ENCODE data around the gene TMEM270.

The TMEM270 gene

GRCh38 chr7:73850781-73851207 is 10.2 kb upstream of the TMEM270 start:
- H3K9me3 ChIP-seq (ENCODE audit: control insufficient read depth, insufficient read depth, low read length) = peaks cover 7% of the 10 kb centered on the region; the same call in 1 of the 2 replicates
- no peaks in the 10 kb centered on the region for H3K79me2 ChIP-seq (ENCODE audit: control insufficient read depth, low read length)
- no peaks in the 10 kb centered on the region for H3F3A ChIP-seq (ENCODE audit: control insufficient read depth, insufficient read depth)
- H3K4me2 ChIP-seq (ENCODE audit: low read length) = no peak overlapping the region
- TF ChIP-seq EZH2phosphoT487 (IDR thresholded peaks at IDR 0.05; ENCODE audit: borderline replicate concordance, low read length) (no peak), CTCF (IDR thresholded peaks at IDR 0.05; ENCODE audit: low read depth, low read length, poor library complexity, severe bottlenecking) (no peak)
- H3K36me3 ChIP-seq (ENCODE audit: control insufficient read depth, low read length) = no peaks in the 10 kb centered on the region
- no peak overlapping the region for H3K4me3 ChIP-seq (ENCODE audit: low read length)
- no peaks in the 10 kb centered on the region for H4K20me1 ChIP-seq (ENCODE audit: control insufficient read depth, insufficient read depth, low read depth, low read length)
- peaks cover 30% of the 10 kb centered on the region for H3K4me1 ChIP-seq (ENCODE audit: control insufficient read depth, low read length)
- no peak overlapping the region for H3K27ac ChIP-seq (ENCODE audit: low read depth, low read length)
- peaks cover 25% of the 10 kb centered on the region for H3K27me3 ChIP-seq (ENCODE audit: control insufficient read depth, low read length)
- no peaks in the 10 kb centered on the region for H3K9me2 ChIP-seq (replicated peaks; ENCODE audit: control insufficient read depth, low read length)

- Histone ChIP-seq H3K4me2 (ENCODE audit: low read length) (peak overlapping the region; percentile 23), H3K27ac (ENCODE audit: low read depth, low read length) (no peak overlapping the region), H4K20me1 (ENCODE audit: control insufficient read depth, insufficient read depth, low read depth, low read length) (no peaks in the 10 kb centered on the region), H3K27me3 (ENCODE audit: control insufficient read depth, low read length) (peaks cover 24% of the 10 kb centered on the region), H3F3A (ENCODE audit: control insufficient read depth, insufficient read depth) (no peaks in the 10 kb centered on the region), H3K79me2 (ENCODE audit: control insufficient read depth, low read length) (no peaks in the 10 kb centered on the region), H3K4me3 (ENCODE audit: low read length) (no peak overlapping the region), H3K9me2 (replicated peaks; ENCODE audit: control insufficient read depth, low read length) (no peaks in the 10 kb centered on the region), H3K9me3 (ENCODE audit: control insufficient read depth, insufficient read depth, low read length) (peaks cover 7% of the 10 kb centered on the region; the same call in 1 of the 2 replicates), H3K36me3 (ENCODE audit: control insufficient read depth, low read length) (no peaks in the 10 kb centered on the region), H3K4me1 (ENCODE audit: control insufficient read depth, low read length) (peaks cover 24% of the 10 kb centered on the region)
- no peak for TF ChIP-seq CTCF (IDR thresholded peaks at IDR 0.05; ENCODE audit: low read depth, low read length, poor library complexity, severe bottlenecking)
- TF ChIP-seq EZH2phosphoT487 (IDR thresholded peaks at IDR 0.05; ENCODE audit: borderline replicate concordance, low read length) = no peak
These were observed 9.3 kb upstream of the TMEM270 start for GRCh38 chr7:73851410-73852338.

GRCh38 chr7:73852500-73852899 is 8.5 kb upstream of the TMEM270 start:
- peaks cover 24% of the 10 kb centered on the region for H3K4me1 ChIP-seq (ENCODE audit: control insufficient read depth, low read length)
- no peaks in the 10 kb centered on the region for H3K79me2 ChIP-seq (ENCODE audit: control insufficient read depth, low read length)
- no peak overlapping the region for H3K4me2 ChIP-seq (ENCODE audit: low read length)
- no peaks in the 10 kb centered on the region for H3K36me3 ChIP-seq (ENCODE audit: control insufficient read depth, low read length)
- H3K9me2 ChIP-seq (replicated peaks; ENCODE audit: control insufficient read depth, low read length) = no peaks in the 10 kb centered on the region
- no peak overlapping the region for H3K4me3 ChIP-seq (ENCODE audit: low read length)
- H3K27ac ChIP-seq (ENCODE audit: low read depth, low read length) = no peak overlapping the region
- H3K9me3 ChIP-seq (ENCODE audit: control insufficient read depth, insufficient read depth, low read length) = peaks cover 7% of the 10 kb centered on the region; the same call in 1 of the 2 replicates
- H3F3A ChIP-seq (ENCODE audit: control insufficient read depth, insufficient read depth) = no peaks in the 10 kb centered on the region
- peaks cover 30% of the 10 kb centered on the region for H3K27me3 ChIP-seq (ENCODE audit: control insufficient read depth, low read length)
- TF ChIP-seq CTCF (IDR thresholded peaks at IDR 0.05; ENCODE audit: low read depth, low read length, poor library complexity, severe bottlenecking) (no peak), EZH2phosphoT487 (IDR thresholded peaks at IDR 0.05; ENCODE audit: borderline replicate concordance, low read length) (no peak)
- H4K20me1 ChIP-seq (ENCODE audit: control insufficient read depth, insufficient read depth, low read depth, low read length) = no peaks in the 10 kb centered on the region

Measured in DOHH2 (cell line).